Epithelial cell of alveolus of lung (primary cell): ENCODE data around the gene NOP9. TPM values are rescaled to one million over a fixed set of nuclear protein-coding genes. Genes with fewer than 3 reads are reported as not detected.

Source experiments
- total RNA-seq: library from RNA; depleted of rRNA; stranded (reverse); fragments of >200 nt; gene quantifications from 2 replicates; pipeline ENCODE4 v1.2.1, GENCODE V29; 2015

Gene NOP9
- total RNA-seq = 18.2 and 18.6 TPM in 2 replicates

GRCh38 chr14:24299255-24300191 lies at the start of gene NOP9, which contains the start of gene DHRS1:
NOP9 (plus strand) TSS chr14:24299850; CDS start chr14:24299955, 105 bp downstream.
DHRS1 (minus strand) TSS chr14:24299780; CDS start chr14:24299106, 674 bp downstream.

GRCh38 chr14:24262821-24263733 lies 36.6 kb upstream of the NOP9 start, which contains the start of gene TGM1:
TGM1 (minus strand) TSS chr14:24263177; CDS start chr14:24262352, 825 bp downstream.

GRCh38 chr14:24271134-24271833 lies 28.4 kb upstream of the NOP9 start, which contains the start of gene RABGGTA:
RABGGTA (minus strand) TSS chr14:24271597; CDS start chr14:24271115, 482 bp downstream.

GRCh38 chr14:24307575-24308341 lies 8.1 kb downstream of the NOP9 start, which contains the start of gene CIDEB:
CIDEB (minus strand) TSS chr14:24307977; CDS start chr14:24307858, 119 bp downstream.

GRCh38 chr14:24309538-24310264 lies 10.1 kb downstream of the NOP9 start, which contains the start of gene LTB4R2:
LTB4R2 (plus strand) TSS chr14:24310140; CDS start chr14:24310665, 525 bp downstream.

GRCh38 chr14:24310646-24311604 lies 11.3 kb downstream of the NOP9 start, which contains the start of gene LTB4R:
LTB4R (plus strand) TSS chr14:24311502; CDS start chr14:24315652, 4,150 bp downstream.

GRCh38 chr14:24334431-24335291 lies 35.0 kb downstream of the NOP9 start, which contains the start of gene ADCY4:
ADCY4 (minus strand) TSS chr14:24335071; CDS start chr14:24334652, 419 bp downstream.

GRCh38 chr14:24339284-24340151 lies 39.9 kb downstream of the NOP9 start, which contains the start of gene RIPK3:
RIPK3 (minus strand) TSS chr14:24339991; CDS start chr14:24339826, 165 bp downstream.

Other genes starting within 250 kb of the NOP9 start
- 0.64 TPM in 1 of 2 replicates, not detected in the other for gene CARMIL3, start 247.8 kb upstream of the NOP9 start, total RNA-seq
- gene CPNE6, start 228.3 kb upstream of the NOP9 start, total RNA-seq = not detected in 2 replicates
- gene PCK2, start 205.5 kb upstream of the NOP9 start, total RNA-seq = 19.4 and 71.2 TPM in 2 replicates
- 21.0 and 34.9 TPM in 2 replicates for gene DCAF11, start 185.1 kb upstream of the NOP9 start, total RNA-seq
- 1.0 and 3.0 TPM in 2 replicates for gene NRL, start 184.9 kb upstream of the NOP9 start, total RNA-seq
- 0.80 TPM in 1 of 2 replicates, not detected in the other for gene FITM1, start 169.2 kb upstream of the NOP9 start, total RNA-seq
- 145 and 188 TPM in 2 replicates for gene PSME1, start 163.7 kb upstream of the NOP9 start, total RNA-seq
- 25.0 and 26.4 TPM in 2 replicates for gene EMC9, start 158.3 kb upstream of the NOP9 start, total RNA-seq
- 28.7 and 159 TPM in 2 replicates for gene PSME2, start 153.2 kb upstream of the NOP9 start, total RNA-seq
- gene RNF31, start 152.4 kb upstream of the NOP9 start, total RNA-seq = 37.0 and 77.7 TPM in 2 replicates
- gene IRF9, start 138.6 kb upstream of the NOP9 start, total RNA-seq = 44.6 and 54.7 TPM in 2 replicates
- gene REC8, start 127.8 kb upstream of the NOP9 start, total RNA-seq = 2.2 and 28.7 TPM in 2 replicates
- gene IPO4, start 111.0 kb upstream of the NOP9 start, total RNA-seq = 24.0 and 41.4 TPM in 2 replicates
- gene TM9SF1, start 104.4 kb upstream of the NOP9 start, total RNA-seq = 67.5 and 79.2 TPM in 2 replicates
- 0.13 TPM in 1 of 2 replicates, not detected in the other for gene TSSK4, start 94.2 kb upstream of the NOP9 start, total RNA-seq
- 37.2 and 42.5 TPM in 2 replicates for gene CHMP4A, start 86.4 kb upstream of the NOP9 start, total RNA-seq
- 18.0 and 22.0 TPM in 2 replicates for gene MDP1, start 83.8 kb upstream of the NOP9 start, total RNA-seq
- 189 and 190 TPM in 2 replicates for gene NEDD8, start 67.5 kb upstream of the NOP9 start, total RNA-seq
- 60.1 and 72.7 TPM in 2 replicates for gene GMPR2, start 66.9 kb upstream of the NOP9 start, total RNA-seq
- gene TINF2, start 57.2 kb upstream of the NOP9 start, total RNA-seq = 47.3 and 57.3 TPM in 2 replicates
- gene TGM1, start 36.7 kb upstream of the NOP9 start, total RNA-seq = 0.52 and 1.8 TPM in 2 replicates
- gene RABGGTA, start 28.3 kb upstream of the NOP9 start, total RNA-seq = 19.6 and 28.6 TPM in 2 replicates
- 17.3 and 21.1 TPM in 2 replicates for gene DHRS1, start 70 bp upstream of the NOP9 start, total RNA-seq
- 0.16 and 1.9 TPM in 2 replicates for gene CIDEB, start 8.1 kb downstream of the NOP9 start, total RNA-seq
- 1.2 and 2.3 TPM in 2 replicates for gene LTB4R2, start 10.3 kb downstream of the NOP9 start, total RNA-seq
- 0.91 and 2.1 TPM in 2 replicates for gene LTB4R, start 11.7 kb downstream of the NOP9 start, total RNA-seq
- gene ADCY4, start 35.2 kb downstream of the NOP9 start, total RNA-seq = 0.39 and 0.88 TPM in 2 replicates
- 0.65 TPM in 1 of 2 replicates, not detected in the other for gene RIPK3, start 40.1 kb downstream of the NOP9 start, total RNA-seq
- gene NFATC4, start 68.3 kb downstream of the NOP9 start, total RNA-seq = 36.1 and 111 TPM in 2 replicates
- 9.7 and 33.2 TPM in 2 replicates for gene NYNRIN, start 99.2 kb downstream of the NOP9 start, total RNA-seq
- gene CBLN3, start 129.8 kb downstream of the NOP9 start, total RNA-seq = 1.6 and 5.3 TPM in 2 replicates
- 33.4 TPM in 2 replicates for gene KHNYN, start 130.1 kb downstream of the NOP9 start, total RNA-seq
- 17.5 and 25.7 TPM in 2 replicates for gene SDR39U1, start 142.9 kb downstream of the NOP9 start, total RNA-seq
- not detected in 2 replicates for gene CMA1, start 208.4 kb downstream of the NOP9 start, total RNA-seq